HepG2 (cell line): ENCODE results near the gene PSMB10. TPM values are rescaled to one million over a fixed set of nuclear protein-coding genes. Genes with fewer than 3 reads are reported as not detected.

Experiments
- AGO1 ChIP-seq: fragments of 200-400 bp; formaldehyde crosslinking; IDR thresholded peaks from 2 replicates; pipeline ENCODE4 v1.6.1; 2017; ENCODE audit warnings: mild to moderate bottlenecking, low read depth, low read length, moderate library complexity; ENCODE audit not compliant: poor library complexity, severe bottlenecking
- EEA1 ChIP-seq: sonication (generic); formaldehyde crosslinking; IDR thresholded peaks from 2 replicates; pipeline ENCODE4 v1.5.1; 2020; ENCODE audit warnings: mild to moderate bottlenecking, missing genetic modification reagents, borderline replicate concordance
- ETV5 ChIP-seq: IDR thresholded peaks from 2 replicates; pipeline ENCODE4 v1.6.1; 2018; ENCODE audit warnings: missing biosample characterization, missing genetic modification reagents, inconsistent platforms, borderline replicate concordance
- FOXC1 ChIP-seq: sonication (generic); formaldehyde crosslinking; IDR thresholded peaks from 2 replicates; pipeline ENCODE4 v1.8.0; 2022; ENCODE audit warnings: mild to moderate bottlenecking, missing genetic modification reagents, borderline replicate concordance
- HHEX ChIP-seq: IDR thresholded peaks from 2 replicates; pipeline ENCODE4 v1.6.1; 2016; ENCODE audit warnings: control low read depth
- KAT7 ChIP-seq: IDR thresholded peaks from 2 replicates; pipeline ENCODE4 v1.6.1; 2018; ENCODE audit warnings: borderline replicate concordance, missing compliant biosample characterization
- MBNL3 ChIP-seq: fragments of 250-450 bp; sonication (Bioruptor Pico); conservative IDR thresholded peaks from 2 replicates; pipeline ENCODE4 v1.8.0; 2022; ENCODE audit warnings: mild to moderate bottlenecking, inconsistent platforms
- MED1 ChIP-seq: sonication (generic); formaldehyde crosslinking; IDR thresholded peaks from 2 replicates; pipeline ENCODE4 v1.4.0; 2020; ENCODE audit warnings: missing genetic modification reagents
- MIER3 ChIP-seq: IDR thresholded peaks from 2 replicates; pipeline ENCODE4 v1.6.1; 2016; ENCODE audit warnings: missing compliant biosample characterization, borderline replicate concordance
- MYNN ChIP-seq: sonication (generic); formaldehyde crosslinking; IDR thresholded peaks from 2 replicates; pipeline ENCODE4 v1.4.0; 2020; ENCODE audit warnings: mild to moderate bottlenecking, low read depth, missing genetic modification reagents
- NFIC ChIP-seq: IDR thresholded peaks from 2 replicates; pipeline ENCODE4 v1.6.1; 2012; ENCODE audit warnings: mild to moderate bottlenecking, low read length, inconsistent platforms
- NR2C2 ChIP-seq: sonication (generic); formaldehyde crosslinking; IDR thresholded peaks from 2 replicates; pipeline ENCODE4 v1.4.0; 2020; ENCODE audit warnings: missing genetic modification reagents, mild to moderate bottlenecking, moderate library complexity, borderline replicate concordance
- PAF1 ChIP-seq: IDR thresholded peaks from 2 replicates; pipeline ENCODE4 v1.6.1; 2016; ENCODE audit warnings: missing genetic modification reagents, missing compliant biosample characterization
- PCBP2 ChIP-seq: fragments of 200-400 bp; formaldehyde crosslinking; optimal IDR thresholded peaks from 2 replicates; pipeline ENCODE3; 2018; ENCODE audit warnings: low read length, low read depth; ENCODE audit not compliant: poor library complexity, severe bottlenecking
- POLR2AphosphoS5 ChIP-seq: IDR thresholded peaks from 2 replicates; pipeline ENCODE4 v1.6.1; 2012; ENCODE audit warnings: low read depth, low read length
- SAP130 ChIP-seq: IDR thresholded peaks from 2 replicates; pipeline ENCODE4 v1.6.1; 2016; ENCODE audit warnings: low read depth
- SCMH1 ChIP-seq: sonication (generic); formaldehyde crosslinking; IDR thresholded peaks from 2 replicates; pipeline ENCODE4 v1.9.0; 2021; ENCODE audit warnings: missing genetic modification reagents, mild to moderate bottlenecking, borderline replicate concordance
- ZNF230 ChIP-seq: sonication (generic); formaldehyde crosslinking; IDR thresholded peaks from 2 replicates; pipeline ENCODE4 v1.4.0; 2020; ENCODE audit warnings: mild to moderate bottlenecking, missing genetic modification reagents
- ZNF383 ChIP-seq: sonication (generic); formaldehyde crosslinking; IDR thresholded peaks from 2 replicates; pipeline ENCODE4 v1.4.0; 2020; ENCODE audit warnings: missing genetic modification reagents, mild to moderate bottlenecking, borderline replicate concordance
- ZNF441 ChIP-seq: sonication (generic); formaldehyde crosslinking; IDR thresholded peaks from 2 replicates; pipeline ENCODE4 v1.7.0; 2021; ENCODE audit warnings: missing genetic modification reagents, borderline replicate concordance
- ZNF496 ChIP-seq: sonication (generic); formaldehyde crosslinking; IDR thresholded peaks from 2 replicates; pipeline ENCODE4 v1.8.1; 2023; ENCODE audit warnings: mild to moderate bottlenecking, moderate library complexity, missing genetic modification reagents; ENCODE audit not compliant: insufficient replicate concordance
- ZNF570 ChIP-seq: sonication (generic); formaldehyde crosslinking; IDR thresholded peaks from 2 replicates; pipeline ENCODE4 v1.4.0; 2020; ENCODE audit warnings: mild to moderate bottlenecking, missing genetic modification reagents, borderline replicate concordance
- ZNF713 ChIP-seq: sonication (generic); formaldehyde crosslinking; IDR thresholded peaks from 2 replicates; pipeline ENCODE4 v1.4.0; 2020; ENCODE audit warnings: mild to moderate bottlenecking, missing genetic modification reagents
- ZNF746 ChIP-seq: sonication (generic); formaldehyde crosslinking; IDR thresholded peaks from 2 replicates; pipeline ENCODE4 v1.8.0; 2022; ENCODE audit warnings: mild to moderate bottlenecking, missing genetic modification reagents
- ZNF782 ChIP-seq: sonication (generic); formaldehyde crosslinking; IDR thresholded peaks from 2 replicates; pipeline ENCODE4 v1.4.0; 2020; ENCODE audit warnings: missing genetic modification reagents, mild to moderate bottlenecking, borderline replicate concordance
- ZNF788 ChIP-seq: sonication (generic); formaldehyde crosslinking; IDR thresholded peaks from 2 replicates; pipeline ENCODE4 v1.5.0; 2020; ENCODE audit warnings: mild to moderate bottlenecking, missing genetic modification reagents, borderline replicate concordance
- polyA plus RNA-seq, 8 experiments: library from polyadenylated mRNA; depleted of rRNA in 3 of 8; stranded (reverse) in 7 of 8; unstranded in 1 of 8; fragments of >200 nt; fragmentation: Illumina TruSeq in 4 of 8; extraction: Trizol in 4 of 8; gene quantifications; 2 replicates each; pipeline versions ENCODE4 v1.2.1 to v1.2.3, GENCODE V29; 2011 to 2016; ENCODE audit warnings: low read depth in 4 of 8, missing spikeins in 1 of 8, mixed read lengths in 1 of 8; ENCODE audit not compliant: insufficient read depth in 1 of 8
- total RNA-seq, 5 experiments: library from RNA; depleted of rRNA; stranded (reverse); fragments of >200 nt; fragmentation: Illumina TruSeq; extraction: Trizol; gene quantifications; 2 replicates each; pipeline ENCODE4 v1.2.3, GENCODE V29; 2016; ENCODE audit warnings: low read depth in 1 of 5
- TF ChIP-seq, protein P1 (sequence below): sonication (generic); formaldehyde crosslinking; IDR thresholded peaks from 2 replicates; pipeline ENCODE4 v1.4.0; 2020; ENCODE audit warnings: missing genetic modification reagents, mild to moderate bottlenecking, borderline replicate concordance
- TF ChIP-seq, protein P2 (sequence below): sonication (generic); formaldehyde crosslinking; IDR thresholded peaks from 2 replicates; pipeline ENCODE4 v1.5.0; 2020; ENCODE audit warnings: missing genetic modification reagents, mild to moderate bottlenecking, borderline replicate concordance
- TF ChIP-seq, protein P3 (sequence below): sonication (generic); formaldehyde crosslinking; IDR thresholded peaks from 2 replicates; pipeline ENCODE4 v1.9.0; 2021; ENCODE audit warnings: missing genetic modification reagents, mild to moderate bottlenecking, borderline replicate concordance

Gene PSMB10
- total and polyA plus RNA-seq, 2 of the 13 experiments (the other 11 are each of a cell fraction or from before 2014, with no cell fraction given): 12.7 to 65.9 TPM

DNA sequence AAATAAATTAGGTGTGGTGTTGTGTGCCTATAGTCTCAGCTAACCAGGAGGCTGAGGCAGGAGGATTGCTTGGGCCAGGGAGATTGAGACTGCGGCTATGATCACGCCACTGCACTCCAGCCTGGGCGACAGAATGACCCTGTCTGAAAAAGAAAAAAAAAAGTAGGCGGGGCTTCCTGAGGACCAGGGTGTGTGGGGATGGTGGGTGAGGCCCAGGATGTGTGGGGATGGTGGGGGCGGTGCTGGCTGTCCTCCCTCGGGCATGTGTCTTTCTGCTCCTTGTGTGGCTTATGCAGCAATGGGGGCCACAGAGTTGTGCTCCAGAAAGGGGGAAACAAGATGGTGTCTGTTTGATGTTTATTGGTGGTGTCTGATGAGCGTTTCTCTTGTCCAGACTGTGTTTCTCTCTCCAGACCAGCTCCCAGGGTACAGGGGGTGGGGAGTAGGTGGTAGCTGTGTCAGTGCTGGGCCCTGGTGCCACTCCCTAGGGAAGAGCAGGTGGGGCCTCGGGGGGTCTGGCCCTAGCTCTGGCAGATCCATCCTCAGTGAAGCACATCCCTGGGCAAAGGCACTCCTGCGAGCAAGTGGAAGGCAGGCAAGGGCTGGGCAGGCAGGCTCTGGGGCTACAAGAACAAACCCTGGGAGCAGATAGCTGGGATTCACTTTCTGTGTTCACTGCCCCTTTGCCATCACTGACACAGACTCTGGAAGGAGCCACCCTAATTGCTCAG lies 5.0 kb upstream of the PSMB10 start (continued):
- 0 out of 2 replicates have a peak, but pooled peaks have one; percentile 64 for TF ChIP-seq EEA1 (CRISPR knock-in tag)
- no peak for TF ChIP-seq NR2C2
- TF ChIP-seq ZNF496 (CRISPR knock-in tag): no peak
- TF ChIP-seq ZNF746 (CRISPR knock-in tag): no peak
- no peak for TF ChIP-seq ETV5 (CRISPR knock-in tag)
- 0 out of 2 replicates have a peak, but pooled peaks have one; percentile 28 for TF ChIP-seq HHEX (CRISPR knock-in tag)
- no peak for TF ChIP-seq MYNN (CRISPR knock-in tag)
- TF ChIP-seq, protein P1, sequence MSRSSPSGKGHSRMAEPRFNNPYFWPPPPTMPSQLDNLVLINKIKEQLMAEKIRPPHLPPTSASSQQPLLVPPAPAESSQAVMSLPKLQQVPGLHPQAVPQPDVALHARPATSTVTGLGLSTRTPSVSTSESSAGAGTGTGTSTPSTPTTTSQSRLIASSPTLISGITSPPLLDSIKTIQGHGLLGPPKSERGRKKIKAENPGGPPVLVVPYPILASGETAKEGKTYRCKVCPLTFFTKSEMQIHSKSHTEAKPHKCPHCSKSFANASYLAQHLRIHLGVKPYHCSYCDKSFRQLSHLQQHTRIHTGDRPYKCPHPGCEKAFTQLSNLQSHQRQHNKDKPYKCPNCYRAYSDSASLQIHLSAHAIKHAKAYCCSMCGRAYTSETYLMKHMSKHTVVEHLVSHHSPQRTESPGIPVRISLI (CRISPR knock-in tag): peak; percentile 59; the same call in 1 of the 2 replicates
- TF ChIP-seq PAF1 (CRISPR knock-in tag): 0 out of 2 replicates have a peak, but pooled peaks have one; percentile 66
- no peak for TF ChIP-seq ZNF713 (CRISPR knock-in tag)
- no peak for TF ChIP-seq AGO1
- no peak for TF ChIP-seq SAP130 (CRISPR knock-in tag)
- TF ChIP-seq KAT7: no peak
- TF ChIP-seq NFIC: no peak
- no peak for TF ChIP-seq PCBP2
- TF ChIP-seq ZNF782 (CRISPR knock-in tag): 0 out of 2 replicates have a peak, but pooled peaks have one; percentile 4
- TF ChIP-seq ZNF230 (CRISPR knock-in tag): no peak
- peak; percentile 26; the same call in 1 of the 2 replicates for TF ChIP-seq POLR2AphosphoS5
- TF ChIP-seq ZNF383 (CRISPR knock-in tag): no peak
- TF ChIP-seq, protein P2, sequence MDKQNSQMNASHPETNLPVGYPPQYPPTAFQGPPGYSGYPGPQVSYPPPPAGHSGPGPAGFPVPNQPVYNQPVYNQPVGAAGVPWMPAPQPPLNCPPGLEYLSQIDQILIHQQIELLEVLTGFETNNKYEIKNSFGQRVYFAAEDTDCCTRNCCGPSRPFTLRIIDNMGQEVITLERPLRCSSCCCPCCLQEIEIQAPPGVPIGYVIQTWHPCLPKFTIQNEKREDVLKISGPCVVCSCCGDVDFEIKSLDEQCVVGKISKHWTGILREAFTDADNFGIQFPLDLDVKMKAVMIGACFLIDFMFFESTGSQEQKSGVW (CRISPR knock-in tag): no peak
- no peak for TF ChIP-seq MBNL3 (CRISPR knock-in tag)
- TF ChIP-seq MIER3 (CRISPR knock-in tag): no peak
- TF ChIP-seq SCMH1 (CRISPR knock-in tag): no peak
- TF ChIP-seq MED1 (CRISPR knock-in tag): no peak
- TF ChIP-seq FOXC1: no peak
- TF ChIP-seq, protein P3, sequence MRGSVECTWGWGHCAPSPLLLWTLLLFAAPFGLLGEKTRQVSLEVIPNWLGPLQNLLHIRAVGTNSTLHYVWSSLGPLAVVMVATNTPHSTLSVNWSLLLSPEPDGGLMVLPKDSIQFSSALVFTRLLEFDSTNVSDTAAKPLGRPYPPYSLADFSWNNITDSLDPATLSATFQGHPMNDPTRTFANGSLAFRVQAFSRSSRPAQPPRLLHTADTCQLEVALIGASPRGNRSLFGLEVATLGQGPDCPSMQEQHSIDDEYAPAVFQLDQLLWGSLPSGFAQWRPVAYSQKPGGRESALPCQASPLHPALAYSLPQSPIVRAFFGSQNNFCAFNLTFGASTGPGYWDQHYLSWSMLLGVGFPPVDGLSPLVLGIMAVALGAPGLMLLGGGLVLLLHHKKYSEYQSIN (CRISPR knock-in tag): no peak
- no peak for TF ChIP-seq ZNF788 (CRISPR knock-in tag)
- 0 out of 2 replicates have a peak, but pooled peaks have one; percentile 22 for TF ChIP-seq ZNF441 (CRISPR knock-in tag)
- TF ChIP-seq ZNF570: no peak
